GM21737 (cell line): ENCODE measurements around the gene SLC13A3.
"Not testable (repeated sequence)": the region's sequence is repeated elsewhere in the genome, so short reads cannot be mapped to it uniquely, and the experiment has no call there.

Source experiments
- ATAC-seq: cut with Tn5 transposase; IDR thresholded peaks from one replicate; pipeline ENCODE4 v1.9.1; 2021; ENCODE audit warnings: mild to moderate bottlenecking, moderate library complexity; ENCODE audit not compliant: unreplicated experiment

Gene SLC13A3

DNA sequence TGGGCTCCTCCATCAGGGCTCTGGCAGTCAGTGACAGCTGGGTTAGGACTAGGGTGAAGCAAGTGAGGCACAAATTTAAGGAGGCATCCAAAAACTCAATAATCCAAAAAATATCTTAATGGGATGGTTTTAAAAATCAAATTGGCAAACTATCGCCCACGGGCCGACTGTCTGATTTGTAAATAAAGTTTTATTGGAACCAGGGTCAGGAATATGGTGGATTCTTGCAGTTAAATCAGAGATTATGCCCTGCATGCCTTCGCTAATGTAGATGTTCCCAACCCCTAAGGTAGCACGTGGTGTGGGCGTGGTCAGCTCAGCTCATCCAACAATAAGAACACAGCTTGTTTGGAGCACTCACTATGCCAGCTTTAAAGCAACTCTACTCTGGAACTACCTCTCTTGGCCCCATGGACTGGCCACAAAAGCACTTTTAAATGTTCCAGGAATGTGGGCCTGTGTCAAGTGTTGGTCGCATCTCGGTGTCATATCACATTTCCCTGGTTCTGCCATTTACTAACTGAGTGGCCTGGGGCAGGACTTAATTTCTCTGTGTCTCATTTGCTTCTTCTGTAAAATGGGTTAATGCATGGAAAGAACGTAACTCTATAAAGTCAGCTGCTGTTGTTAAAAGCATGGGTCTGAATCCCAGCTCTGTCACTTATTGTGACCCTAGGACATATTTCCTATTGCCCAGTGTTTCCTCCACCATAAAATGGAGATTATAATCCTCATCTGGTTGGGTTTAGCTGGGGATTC, 31.0 kb upstream of the SLC13A3 start:
- no peak for ATAC-seq

DNA sequence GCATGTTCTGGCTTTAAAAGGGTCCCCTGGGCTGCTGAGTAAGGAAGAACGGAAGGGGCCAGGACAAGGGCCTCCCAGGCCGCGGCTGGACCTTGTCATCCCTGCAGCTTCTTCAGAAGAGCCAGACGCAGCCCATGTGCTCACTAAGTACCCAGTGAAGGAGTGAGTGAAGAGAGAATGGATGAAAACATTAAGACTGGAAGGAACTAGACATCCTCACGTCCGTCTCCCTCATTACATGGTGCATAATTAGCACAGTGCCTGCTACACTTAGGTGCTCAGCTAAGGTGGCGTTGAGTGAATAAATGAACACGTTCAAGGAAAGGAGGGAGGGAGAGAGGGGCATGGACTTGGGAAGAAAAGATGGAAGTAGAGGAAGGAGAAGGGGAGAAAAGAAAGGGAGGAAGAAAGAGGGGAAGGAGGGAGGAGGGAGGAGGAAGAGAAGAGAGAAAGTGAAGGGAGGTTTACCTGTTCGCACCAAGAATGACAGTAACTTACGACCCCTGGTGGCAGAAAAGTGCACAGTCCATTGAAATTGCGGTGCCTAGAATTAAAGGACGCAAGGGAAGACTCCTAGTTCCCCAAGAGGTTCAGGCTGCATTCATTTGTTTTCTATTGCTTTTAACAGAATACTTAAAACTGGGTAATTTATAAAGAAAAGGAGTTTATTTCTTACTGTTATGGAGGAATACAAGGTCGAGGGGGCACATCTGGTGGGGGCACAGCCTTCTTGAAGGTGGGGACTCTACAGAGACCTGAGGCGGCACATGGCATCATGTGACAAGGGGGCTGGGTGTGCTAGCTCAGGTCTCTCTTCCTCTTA, 30.0 kb upstream of the SLC13A3 start:
- no peak for ATAC-seq

DNA sequence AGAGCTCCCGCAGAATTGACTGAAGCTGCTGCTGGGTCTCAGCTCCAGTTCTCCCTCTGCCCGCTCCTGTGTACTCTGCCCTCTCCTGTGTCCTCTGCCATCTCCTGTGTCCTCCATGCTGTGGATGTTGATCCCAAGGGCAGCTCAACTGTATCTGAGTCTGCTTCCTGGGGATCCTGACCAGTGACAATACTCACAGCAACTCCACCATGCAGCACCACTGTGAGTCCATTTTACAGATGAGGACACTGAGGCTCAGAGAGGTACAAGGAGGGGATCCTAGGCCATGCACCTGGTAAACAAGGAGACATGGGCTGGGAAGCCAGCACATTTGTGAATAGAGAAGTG, 29.4 kb upstream of the SLC13A3 start:
- no peak for ATAC-seq

DNA sequence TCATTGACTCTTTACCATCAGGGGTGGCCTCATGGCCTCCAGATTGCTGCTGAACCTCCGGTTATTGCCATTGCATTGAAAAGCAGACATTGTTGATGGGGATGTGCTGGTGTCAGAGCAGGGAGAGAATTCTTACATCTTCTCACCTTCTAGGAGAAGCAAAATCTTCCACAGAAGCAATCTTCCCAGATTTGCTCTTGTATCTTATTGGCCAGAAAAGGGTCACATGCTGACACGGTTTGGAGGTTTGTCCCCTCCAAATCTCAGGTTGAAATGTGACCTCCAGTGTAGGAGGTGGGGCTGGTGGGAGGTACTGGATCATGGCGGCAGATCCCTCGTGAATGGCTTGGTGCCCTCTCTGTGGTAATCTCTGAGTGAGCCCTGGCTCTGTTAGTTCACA, 27.3 kb upstream of the SLC13A3 start:
- no peak for ATAC-seq

DNA sequence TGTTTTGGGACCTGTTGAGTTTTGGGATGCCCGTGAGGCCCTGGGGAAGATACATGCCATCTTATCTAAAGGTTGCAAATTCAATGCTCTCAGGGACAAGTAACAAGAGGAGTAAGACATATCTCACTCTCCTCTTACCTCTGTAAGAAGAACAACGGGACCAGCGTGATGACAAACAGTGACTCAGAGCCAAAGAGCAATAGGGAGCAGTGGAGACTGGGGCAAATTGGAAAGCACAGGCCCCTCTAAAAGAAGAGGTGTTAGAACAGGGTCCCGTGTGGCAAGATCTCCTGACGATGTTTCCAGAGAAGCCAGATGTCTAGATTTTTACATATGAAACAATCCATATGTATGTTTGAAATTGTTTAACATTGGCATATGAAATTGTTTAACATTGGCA, 26.3 kb upstream of the SLC13A3 start:
- no peak for ATAC-seq

DNA sequence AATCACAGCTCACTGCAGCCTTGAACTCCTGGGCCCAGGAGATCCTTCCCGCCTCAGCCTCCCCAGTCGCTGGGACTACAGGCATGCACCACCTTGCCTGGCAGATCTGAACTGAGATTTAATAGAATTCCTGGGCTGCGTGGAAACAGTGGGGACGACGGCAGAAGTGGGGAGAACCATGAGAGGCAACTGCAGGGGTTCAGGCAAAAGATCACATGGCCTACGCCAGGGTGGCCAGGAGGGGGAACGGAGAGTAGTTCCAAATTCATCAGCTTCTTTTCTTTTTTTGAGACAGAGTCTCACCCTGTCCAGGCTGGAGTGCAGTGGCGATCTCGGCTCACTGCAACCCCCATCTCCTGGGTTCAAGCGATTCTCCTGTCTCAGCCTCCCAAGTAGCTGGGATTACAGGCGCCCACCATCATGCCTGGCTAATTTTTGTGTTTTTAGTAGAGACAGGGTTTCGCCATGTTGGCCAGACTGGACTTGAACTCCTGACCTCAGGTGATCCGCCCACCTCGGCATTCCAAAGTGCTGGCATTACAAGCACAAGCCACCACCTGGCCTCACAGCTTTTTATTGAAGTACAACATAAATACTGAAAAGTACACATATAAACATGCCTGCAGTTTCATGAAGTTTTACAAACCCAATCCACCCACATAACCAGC, 25.5 kb upstream of the SLC13A3 start:
- not testable (repeated sequence) for ATAC-seq

DNA sequence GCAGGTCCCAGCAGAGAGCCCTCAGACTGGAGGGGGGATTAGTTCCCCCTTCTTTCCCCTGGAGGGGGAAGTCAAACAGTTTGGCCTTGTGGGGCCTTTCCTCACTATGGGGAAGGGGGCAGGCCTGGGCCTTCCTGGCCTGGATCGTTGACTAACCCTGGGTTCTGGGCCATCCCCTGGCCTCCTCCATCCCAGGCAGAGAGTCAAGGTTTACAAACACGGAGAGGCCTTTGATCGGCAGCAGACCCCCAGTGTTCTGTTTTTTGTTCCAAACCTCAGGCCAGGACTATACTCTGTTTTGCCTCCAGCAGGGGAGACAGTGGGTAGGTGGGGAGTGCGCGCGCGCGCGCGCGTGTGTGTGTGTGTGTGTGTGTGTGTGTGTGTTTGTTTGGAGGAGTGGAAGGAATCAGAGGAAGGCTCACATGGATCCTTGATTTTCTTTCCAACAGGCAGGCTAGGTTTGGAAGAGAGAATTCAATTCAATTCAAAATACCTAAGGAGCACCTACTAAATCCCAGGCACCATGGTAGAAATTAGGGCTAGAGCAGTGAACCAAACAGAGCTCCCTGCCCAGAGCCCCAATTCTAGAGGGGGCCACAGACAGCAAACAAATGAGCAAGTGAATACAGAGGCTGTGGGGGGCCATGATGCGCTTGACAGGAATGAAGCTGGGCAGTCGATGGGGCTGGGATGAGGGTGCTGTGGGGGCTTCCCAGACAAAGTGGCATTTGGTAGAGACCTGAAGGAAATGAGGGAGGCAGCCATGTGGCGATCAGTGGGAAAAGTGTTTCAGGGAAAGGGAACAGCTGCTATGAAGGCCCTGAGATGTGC, 23.2 kb upstream of the SLC13A3 start:
- ATAC-seq: no peak

DNA sequence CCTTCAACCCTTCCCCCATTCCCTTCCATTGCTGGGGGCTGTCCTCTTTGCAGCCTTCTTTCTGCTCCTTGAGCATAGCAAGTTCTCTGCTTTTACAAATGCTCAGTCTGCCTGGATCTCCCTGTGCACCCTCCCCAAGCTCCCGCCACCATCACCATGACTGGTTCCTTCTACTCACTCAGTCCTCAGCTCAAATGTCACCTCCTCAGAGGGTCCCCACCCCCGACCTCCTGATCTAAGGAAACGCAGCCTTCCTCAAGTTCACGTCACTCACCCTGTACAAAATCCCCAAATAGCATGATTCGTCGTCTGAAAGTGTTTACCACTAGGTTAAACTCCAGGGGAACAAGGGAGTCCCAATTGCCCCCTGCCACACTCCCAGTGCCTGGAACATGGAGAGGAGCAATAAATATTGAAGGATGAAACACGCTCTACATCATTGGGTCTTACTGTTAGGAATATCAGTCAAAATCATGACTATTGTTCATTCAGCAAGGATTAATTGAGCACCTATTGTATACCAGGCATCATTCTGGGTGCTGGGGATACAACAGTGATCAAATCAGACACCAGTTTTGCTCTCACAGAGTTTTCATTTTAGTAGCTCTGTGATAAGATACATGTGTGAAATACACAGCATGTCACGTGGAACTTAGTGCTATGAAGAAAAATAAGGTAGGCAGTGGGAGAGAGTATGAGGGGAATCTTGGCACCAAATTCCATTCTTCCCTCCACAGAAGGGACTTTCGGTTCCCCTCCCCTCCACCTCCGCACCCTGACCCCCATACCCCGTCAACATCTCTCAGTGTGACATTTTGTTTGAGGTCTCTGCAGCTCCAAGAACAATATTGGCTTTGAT, 22.4 kb upstream of the SLC13A3 start:
- no peak for ATAC-seq

DNA sequence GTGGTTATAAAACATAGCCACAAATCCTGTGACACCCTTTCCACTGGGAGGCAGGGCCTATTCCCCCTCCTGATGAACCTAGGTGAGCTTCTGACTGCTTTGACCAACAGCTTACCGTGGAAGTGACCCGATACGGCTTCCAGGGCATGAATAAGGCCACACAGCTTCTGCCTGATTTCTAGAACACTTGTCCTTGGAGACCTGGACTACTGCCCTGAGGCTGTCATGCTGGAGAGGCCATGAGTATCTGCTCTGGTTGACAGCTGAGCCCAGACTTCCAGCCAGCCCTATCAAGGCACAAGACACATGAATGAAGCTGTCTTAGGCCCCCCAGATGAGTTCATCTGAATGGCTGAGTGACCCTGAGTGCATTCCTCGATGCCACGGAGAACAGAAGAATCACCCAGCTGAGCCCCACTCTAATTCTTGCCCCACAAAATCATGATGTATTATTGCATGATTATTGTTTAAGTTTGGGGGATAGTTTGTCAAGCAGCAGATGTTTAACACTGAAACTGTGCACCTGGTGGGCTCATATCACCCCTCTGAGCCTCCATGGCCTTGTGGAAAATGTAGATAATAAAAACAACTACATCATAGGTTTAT, 21.4 kb upstream of the SLC13A3 start:
- ATAC-seq: no peak

DNA sequence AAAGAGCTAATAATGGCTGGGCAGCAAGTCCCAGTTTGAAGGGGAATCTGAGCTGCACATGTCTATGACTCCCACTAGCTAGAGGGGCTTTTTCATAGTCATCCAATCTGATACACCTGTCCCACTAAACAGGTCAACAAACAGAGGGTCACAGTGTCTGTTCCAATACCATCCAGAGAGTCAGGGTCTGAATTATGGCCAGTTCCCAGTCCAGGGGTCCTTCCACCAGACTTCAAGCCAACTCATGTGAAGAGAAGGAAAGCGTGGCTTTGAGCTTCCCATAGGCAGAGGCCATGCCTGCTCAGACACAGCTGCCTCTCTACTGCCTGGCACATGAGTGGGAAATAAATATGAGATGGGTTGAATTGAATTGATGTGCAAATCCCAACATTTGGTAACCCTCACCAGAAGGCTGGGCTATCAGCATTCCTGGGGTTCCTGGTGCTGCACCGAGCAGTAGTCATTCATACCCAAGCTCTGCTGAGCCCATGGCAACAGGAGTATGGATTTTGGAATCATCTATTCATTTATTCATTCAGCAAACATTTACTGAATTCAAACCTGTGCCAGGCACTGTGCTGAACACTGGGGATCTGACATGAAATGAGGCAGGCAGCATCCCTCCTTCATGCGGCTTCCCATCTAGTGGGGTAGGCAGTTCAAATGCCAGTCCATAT, 20.7 kb upstream of the SLC13A3 start:
- ATAC-seq: no peak

DNA sequence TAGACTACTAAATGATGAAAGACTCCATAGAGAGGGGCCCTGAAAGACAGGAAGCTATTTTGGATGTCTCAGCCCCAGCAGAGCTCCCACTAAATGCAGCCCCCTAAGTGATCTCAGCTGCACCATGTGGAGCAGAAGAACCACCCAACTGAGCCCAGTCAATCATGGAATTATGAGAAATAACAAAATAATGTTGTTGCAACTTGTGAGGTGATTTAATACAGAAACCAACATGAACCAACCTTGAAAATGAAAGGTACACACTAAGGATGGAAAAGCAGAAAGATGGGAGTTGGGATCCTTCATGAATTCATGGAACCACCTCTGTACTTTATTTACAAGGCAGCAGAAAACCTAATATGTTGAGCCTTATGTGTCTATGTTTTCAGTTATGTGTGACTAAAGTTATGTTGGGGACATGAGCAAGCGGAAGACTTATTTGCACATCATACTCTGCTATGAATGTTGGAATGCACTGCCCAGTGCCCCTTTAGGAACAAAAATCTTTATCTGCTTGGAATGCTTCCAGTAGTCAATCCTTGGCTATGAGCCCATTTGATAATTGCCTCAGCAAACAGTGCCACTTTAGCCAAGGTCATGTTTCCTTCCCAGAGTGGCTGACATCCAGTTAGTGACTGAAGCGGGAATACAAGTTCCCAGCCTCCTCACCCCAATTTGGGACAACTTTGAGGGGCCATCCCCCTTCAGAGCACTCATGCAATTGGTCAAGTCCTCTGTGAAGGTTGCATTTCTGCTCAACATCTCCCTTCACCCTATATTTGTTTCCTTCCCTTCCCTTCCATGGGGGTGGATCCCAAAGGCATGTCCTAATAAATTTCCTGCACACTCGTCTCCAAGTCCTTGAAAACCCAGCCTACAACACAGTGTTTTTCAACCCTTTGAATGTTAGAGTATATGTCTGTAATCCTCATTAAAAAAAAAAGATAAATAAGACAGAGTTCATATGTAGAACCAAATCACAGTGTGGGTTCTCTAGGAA, 19.6 kb upstream of the SLC13A3 start:
- ATAC-seq: no peak

DNA sequence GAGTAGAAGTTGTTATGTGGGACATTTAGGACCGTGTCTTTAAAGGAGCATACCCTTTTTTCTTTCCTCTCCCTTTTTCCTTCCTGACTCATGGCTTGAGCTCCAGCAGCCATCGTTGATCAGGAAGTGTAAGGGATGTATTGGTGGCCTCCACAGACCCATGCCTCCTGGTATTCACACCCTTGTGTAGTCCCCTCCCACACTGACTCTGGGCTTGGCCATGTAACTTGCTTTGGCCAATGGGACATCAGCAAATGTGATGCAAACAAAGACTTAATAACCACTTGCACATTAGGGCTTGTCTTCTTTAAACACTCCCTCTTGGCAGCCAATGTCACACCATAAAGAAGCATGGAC, 18.9 kb upstream of the SLC13A3 start:
- ATAC-seq: no peak

DNA sequence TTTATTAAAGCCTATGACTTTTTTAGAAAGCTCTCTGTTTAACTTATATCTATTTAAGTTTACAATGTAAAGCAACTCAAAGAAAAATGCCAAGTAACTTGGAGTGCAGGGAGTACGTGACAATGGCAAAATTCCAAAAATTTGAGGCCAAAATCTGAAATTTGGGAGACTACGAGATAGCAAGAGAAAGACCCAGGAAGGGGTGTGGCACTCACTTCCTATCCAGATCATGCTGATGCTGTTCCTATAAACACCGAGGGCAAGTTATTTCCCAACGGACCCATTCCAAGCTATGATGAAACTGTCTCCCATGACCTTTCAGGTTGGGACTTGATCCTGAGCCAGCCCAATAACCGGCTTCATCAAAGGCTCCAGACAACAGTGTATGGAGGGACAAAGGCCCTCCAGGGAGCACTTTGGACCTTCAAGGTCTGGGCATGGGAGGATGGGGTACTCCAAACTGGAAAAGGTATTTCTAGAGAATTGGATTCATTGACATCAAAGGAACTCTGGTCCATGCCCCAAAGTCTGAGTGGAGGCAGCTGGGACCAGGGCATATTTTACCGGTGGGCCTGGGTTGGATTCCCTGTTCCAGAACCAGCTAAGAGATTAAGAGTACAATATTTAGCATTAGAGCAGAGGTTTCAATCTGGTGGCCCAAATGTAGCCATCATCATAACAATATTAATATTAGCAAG, 15.7 kb upstream of the SLC13A3 start:
- no peak for ATAC-seq

DNA sequence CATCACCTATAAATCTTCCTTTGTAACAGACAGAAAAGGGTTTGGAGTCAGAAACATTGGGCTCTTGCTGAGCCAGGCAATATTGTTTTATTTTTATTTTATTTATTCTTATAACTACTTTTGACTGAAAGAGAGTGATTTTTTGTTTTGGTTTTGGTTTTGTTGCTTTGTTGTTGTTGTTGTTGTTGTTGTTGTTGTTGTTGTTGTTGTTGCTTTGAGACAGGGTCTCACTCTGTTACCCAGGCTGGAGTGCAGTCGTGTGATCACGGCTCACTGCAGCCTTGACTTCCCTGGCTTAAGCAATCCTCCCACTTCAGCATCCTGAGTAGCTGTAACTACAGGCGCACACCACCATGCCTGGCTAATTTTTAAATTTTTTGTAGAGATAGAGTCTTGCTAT, 15.0 kb upstream of the SLC13A3 start:
- ATAC-seq: no peak

DNA sequence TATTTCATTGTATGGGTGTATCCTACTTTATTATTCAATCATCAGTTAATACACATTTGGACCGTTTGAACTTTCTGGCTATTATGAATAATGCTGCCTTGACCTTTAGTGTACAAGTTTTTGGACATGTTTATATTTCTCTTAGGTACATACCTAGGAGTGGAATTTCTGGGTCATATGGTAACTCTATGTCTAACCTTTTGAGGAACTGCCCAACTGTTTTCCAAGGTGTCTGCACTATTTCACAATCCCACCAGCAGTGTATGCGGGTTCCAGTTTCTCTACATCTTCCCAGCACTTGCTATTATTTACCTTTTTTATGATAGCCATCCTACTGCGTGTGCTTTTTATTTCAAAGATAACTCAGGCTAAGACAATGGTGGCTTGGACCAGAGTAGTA, 14.3 kb upstream of the SLC13A3 start:
- no peak for ATAC-seq

DNA sequence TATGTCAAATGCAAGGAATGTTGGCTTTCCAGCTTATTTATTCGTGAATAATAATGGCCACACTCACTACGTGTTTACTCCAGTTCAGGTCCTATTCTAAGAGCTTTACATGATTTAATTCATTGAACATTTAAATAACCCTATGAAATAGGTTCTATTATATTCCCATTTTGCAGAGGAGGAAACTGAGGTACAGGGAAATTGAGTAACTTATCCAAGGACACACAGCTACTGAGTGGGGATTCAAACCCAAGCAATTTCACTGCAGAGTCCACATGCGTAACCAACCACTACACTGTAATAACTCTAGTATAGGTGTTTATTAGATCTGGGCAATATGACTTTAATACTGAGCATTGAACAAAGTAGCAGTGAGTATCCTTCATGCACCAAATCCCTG, 12.3 kb upstream of the SLC13A3 start:
- no peak for ATAC-seq

DNA sequence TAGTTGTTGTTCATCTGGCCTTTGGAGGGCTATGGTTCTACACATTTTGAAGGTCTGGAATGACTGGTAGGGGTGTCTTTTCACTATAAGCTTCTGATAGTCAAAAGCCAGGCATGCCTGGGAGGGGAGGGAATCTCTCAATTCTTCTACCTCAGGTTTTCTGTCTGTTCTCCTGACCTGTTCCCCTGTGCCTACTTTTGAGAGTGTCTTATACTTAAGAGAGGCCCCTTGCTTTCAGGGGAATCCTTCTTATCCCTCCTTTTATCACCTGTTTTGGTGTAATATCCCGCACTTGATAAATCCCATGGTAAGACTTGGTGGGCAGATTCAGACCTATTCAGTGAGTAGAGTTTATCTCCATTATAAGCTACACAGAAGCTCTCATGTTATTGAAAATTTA, 10.4 kb upstream of the SLC13A3 start:
- no peak for ATAC-seq
